Stimulated activated CD8-positive, alpha-beta memory T cell treated with anti-CD3 and anti-CD28 coated beads, Interleukin-12 subunit alpha, Interleukin-12 subunit beta, amount 100 ng/mL, for 1 hour (primary cell): ENCODE data around the gene TENM3.
"Not testable (repeated sequence)": the region's sequence is repeated elsewhere in the genome, so short reads cannot be mapped to it uniquely, and the experiment has no call there.

Source experiments
- DNase-seq: peaks from one replicate; pipeline ENCODE4 v3.0.0-alpha.2; 2020; ENCODE audit warnings: low read depth

TENM3 gene

GRCh38 chr4:182243204-182243603, at the start of gene TENM3:
Gene TENM3 (plus strand): TSS chr4:182243402. CDS start chr4:182324021, 80,619 bp downstream.
- not testable (repeated sequence) for DNase-seq

- DNase-seq, result no peak
Observed at GRCh38 chr4:182194091-182194824, 48.9 kb upstream of the TENM3 start.

GRCh38 chr4:182197611-182198010, 45.6 kb upstream of the TENM3 start:
- DNase-seq, result no peak

- no peak for DNase-seq
Observed at GRCh38 chr4:182201871-182202270, 41.3 kb upstream of the TENM3 start.

- DNase-seq, result no peak
Observed at GRCh38 chr4:182202650-182203049, 40.6 kb upstream of the TENM3 start.

GRCh38 chr4:182203872-182204411, 39.3 kb upstream of the TENM3 start:
- no peak for DNase-seq

DNA sequence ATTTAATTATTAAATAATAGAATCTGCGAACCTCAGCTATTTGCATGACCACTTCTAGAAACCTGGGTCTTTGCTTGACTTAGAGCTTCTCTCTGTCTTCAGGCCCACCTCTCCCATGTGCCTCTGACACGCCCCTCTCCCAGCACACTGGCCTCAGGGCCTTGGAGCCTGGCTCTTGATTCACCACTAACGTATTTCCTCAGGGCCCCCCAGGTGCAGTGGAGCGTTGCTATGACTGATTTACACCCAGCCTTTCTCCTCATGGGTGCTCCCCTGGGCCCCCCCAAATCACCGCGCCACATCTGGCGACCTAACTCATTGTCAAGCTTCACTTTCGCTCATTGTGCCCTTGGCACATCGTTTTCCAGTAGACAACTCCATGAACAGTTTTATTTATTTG, 37.9 kb upstream of the TENM3 start:
- no peak for DNase-seq

DNA sequence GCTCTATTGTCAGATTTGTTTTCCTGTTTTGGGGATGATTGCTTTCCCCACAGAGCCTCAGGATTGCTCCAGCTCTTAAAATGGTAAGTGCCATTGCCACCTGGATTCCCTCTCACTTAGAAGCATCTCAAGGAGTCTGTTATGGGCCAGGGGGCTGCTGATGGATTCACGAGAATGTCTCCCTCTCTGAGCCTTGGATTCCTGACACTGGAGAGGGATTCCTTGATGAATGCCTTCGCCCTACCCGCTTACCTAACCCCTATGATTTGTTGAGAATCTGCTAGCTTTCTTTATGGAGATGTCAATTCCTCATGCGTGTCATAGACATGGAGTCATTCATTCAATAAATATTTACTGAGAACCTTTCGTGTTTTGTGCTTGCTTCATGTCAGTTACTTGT, 36.9 kb upstream of the TENM3 start:
- no peak for DNase-seq

GRCh38 chr4:182206916-182207315, 36.3 kb upstream of the TENM3 start:
- no peak for DNase-seq

GRCh38 chr4:182207830-182208396, 35.3 kb upstream of the TENM3 start:
- DNase-seq, result no peak

GRCh38 chr4:182208526-182209050, 34.6 kb upstream of the TENM3 start:
- DNase-seq, result no peak

- DNase-seq, result no peak
Observed at GRCh38 chr4:182212211-182212761, 30.9 kb upstream of the TENM3 start.

GRCh38 chr4:182213004-182213403, 30.2 kb upstream of the TENM3 start:
- DNase-seq, result no peak

- DNase-seq, result no peak
Observed at GRCh38 chr4:182215148-182215547, 28.1 kb upstream of the TENM3 start.

DNA sequence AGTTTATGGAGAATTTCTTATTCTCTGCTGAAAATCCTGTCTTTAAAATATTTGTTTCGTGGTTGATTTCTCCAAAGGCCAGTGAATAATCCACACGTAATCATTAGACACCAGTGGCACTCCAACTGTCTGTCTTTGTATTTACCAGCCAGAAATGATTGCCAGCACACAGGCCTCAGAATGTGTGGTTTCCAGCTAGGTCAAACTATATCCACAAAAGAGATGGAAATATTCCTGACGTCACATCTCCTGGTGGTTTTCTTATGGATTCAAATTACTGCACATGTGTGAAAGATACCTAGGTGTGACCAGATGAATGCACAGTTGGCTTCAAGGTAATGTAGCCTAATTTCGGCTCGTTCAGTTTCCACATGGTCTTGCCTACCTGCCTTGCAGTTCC, 27.2 kb upstream of the TENM3 start:
- no peak for DNase-seq

- no peak for DNase-seq
Observed at GRCh38 chr4:182219411-182220056, 23.7 kb upstream of the TENM3 start.

DNA sequence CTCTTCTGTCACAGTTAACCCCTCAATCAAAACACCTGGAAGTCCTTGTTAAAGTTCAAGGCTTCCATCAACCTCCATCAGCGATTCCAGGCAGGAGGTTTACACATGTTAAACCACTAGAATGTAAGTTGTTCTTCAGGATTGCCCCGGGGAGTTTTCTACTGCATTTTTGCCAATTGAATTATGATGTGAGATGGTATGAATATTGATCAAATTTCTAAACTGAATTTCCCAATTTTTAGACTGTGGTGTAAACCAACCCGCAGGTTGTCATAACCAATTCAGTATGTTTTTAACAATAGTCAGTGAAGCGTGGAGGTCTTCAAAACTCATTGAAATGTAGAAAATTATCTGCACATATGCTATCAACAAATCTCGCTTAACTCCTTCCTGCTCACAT, 21.2 kb upstream of the TENM3 start:
- DNase-seq, result no peak

GRCh38 chr4:182222766-182223165, 20.4 kb upstream of the TENM3 start:
- no peak for DNase-seq

DNA sequence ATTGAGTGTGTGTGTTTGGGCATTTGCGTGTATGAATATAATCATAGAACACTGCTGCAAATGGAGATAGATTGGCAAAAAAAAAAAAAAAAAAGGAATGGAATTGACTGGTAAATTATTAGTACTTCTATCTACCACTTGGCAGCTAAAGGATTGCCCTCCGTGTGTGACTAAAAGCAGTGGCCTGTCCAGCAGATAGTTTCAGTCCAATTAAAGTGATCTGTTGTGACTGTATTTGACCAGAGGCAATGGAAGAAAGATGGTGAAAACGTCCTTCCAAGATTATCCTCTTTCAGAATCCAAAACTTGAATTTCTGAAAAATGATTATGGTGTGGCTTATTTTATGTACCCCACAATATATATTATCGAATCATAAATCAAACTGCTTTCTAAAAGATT, 19.5 kb upstream of the TENM3 start:
- no peak for DNase-seq

- no peak for DNase-seq
Observed at GRCh38 chr4:182224192-182224850, 18.9 kb upstream of the TENM3 start.

- no peak for DNase-seq
Observed at GRCh38 chr4:182225257-182225852, 17.8 kb upstream of the TENM3 start.

DNA sequence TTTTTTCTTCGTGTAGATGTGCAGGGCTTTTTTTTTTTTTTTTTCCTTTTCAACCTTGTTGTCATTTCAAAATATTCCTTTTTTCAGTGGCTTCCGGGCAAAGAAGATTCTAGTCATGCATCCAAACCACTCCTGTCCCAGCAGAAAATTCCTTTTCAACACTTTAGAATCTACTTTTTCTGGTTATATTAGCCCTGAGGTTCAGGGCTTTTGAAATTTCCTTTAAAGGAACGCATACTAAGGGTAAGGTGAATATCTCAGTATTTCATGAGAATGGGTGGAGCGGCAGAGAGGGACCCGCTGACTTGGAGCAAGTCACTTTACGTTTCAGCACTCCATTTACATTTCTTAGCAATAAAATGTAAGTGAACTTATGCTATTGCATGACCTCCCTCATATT, 15.6 kb upstream of the TENM3 start:
- DNase-seq, result no peak
